ENCODE data around the gene ARX.

The ARX gene

DNA sequence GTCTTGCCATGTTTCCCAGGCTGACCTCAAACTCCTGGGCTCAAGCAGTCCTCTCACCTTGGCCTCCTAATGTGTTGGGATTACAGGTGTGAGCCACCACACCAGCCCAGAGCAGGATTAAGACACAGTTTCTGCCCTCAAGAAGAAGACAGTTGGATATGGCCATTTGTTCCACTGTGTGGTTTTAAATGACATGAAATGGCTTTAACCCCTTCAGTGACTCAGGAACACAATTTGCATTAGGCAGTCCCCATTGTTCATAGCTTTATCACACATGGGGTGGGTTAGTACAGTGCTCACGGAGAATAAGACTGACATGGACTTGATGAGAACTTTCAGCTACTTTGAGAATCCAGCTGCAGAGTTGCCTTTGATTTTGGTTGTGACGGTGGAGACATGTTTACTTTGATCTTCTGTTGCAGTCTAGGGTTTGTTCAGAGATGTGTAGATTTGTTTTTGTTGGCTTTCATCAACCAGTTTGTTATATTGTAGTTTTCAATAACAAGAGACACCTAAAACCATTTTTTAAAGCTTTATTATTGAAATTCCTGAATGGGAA is 60.3 kb downstream of the ARX start:
- TF ChIP-seq, protein P1, sequence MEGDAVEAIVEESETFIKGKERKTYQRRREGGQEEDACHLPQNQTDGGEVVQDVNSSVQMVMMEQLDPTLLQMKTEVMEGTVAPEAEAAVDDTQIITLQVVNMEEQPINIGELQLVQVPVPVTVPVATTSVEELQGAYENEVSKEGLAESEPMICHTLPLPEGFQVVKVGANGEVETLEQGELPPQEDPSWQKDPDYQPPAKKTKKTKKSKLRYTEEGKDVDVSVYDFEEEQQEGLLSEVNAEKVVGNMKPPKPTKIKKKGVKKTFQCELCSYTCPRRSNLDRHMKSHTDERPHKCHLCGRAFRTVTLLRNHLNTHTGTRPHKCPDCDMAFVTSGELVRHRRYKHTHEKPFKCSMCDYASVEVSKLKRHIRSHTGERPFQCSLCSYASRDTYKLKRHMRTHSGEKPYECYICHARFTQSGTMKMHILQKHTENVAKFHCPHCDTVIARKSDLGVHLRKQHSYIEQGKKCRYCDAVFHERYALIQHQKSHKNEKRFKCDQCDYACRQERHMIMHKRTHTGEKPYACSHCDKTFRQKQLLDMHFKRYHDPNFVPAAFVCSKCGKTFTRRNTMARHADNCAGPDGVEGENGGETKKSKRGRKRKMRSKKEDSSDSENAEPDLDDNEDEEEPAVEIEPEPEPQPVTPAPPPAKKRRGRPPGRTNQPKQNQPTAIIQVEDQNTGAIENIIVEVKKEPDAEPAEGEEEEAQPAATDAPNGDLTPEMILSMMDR (IDR thresholded peaks at IDR 0.05; ENCODE audit: low read length), result no peak
- no peak for TF ChIP-seq EZH2 (IDR thresholded peaks at IDR 0.05; ENCODE audit: borderline replicate concordance, low read length)
- no peaks in the 10 kb centered on the region for H3K27me3 ChIP-seq (ENCODE audit: insufficient read depth, low read length)
- no peak overlapping the region for H3K4me2 ChIP-seq (ENCODE audit: low read length)
- no peak overlapping the region for H2AFZ ChIP-seq (ENCODE audit: low read length)
- H3K27ac ChIP-seq (ENCODE audit: low read depth, low read length, poor library complexity, severe bottlenecking), result no peak overlapping the region
- H3K36me3 ChIP-seq (ENCODE audit: insufficient read depth, low read length), result no peaks in the 10 kb centered on the region
- no peaks in the 10 kb centered on the region for H3F3A ChIP-seq (ENCODE audit: insufficient read depth, low read length)
- H3K9me2 ChIP-seq (ENCODE audit: low read depth, low read length), result no peaks in the 10 kb centered on the region
- no peaks in the 10 kb centered on the region for H3K4me1 ChIP-seq (ENCODE audit: insufficient read depth, low read length, severe bottlenecking)
- no peaks in the 10 kb centered on the region for H4K20me1 ChIP-seq (ENCODE audit: insufficient read depth, low read length)
- H3K9me3 ChIP-seq (ENCODE audit: low read length), result no peaks in the 10 kb centered on the region
- no peak overlapping the region for H3K4me3 ChIP-seq (ENCODE audit: low read depth, low read length, poor library complexity, severe bottlenecking)
- H3K79me2 ChIP-seq (ENCODE audit: insufficient read depth, low read length), result no peaks in the 10 kb centered on the region
- H3K9ac ChIP-seq (ENCODE audit: low read length), result no peak overlapping the region

DNA sequence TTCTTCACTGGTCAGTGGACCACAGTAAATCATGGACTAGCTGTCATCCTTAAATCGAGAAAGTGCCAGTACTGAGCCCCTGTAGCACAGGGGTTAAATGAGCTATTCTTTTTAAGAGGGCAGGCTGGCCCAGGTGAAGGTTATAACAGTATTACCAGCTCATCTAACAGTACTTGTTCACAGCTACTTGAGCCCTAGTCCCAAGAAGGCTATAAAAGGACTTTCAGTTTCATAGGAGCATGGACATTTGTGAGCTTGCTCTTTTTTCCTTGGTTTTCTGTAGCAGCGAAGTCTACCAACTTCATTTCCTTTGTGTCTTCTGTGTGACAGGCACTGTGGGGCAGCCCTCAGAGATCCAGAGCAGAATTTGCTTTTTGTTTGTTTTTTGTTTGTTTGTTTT is 61.0 kb downstream of the ARX start:
- no peaks in the 10 kb centered on the region for H3F3A ChIP-seq (ENCODE audit: insufficient read depth, low read length)
- H4K20me1 ChIP-seq (ENCODE audit: insufficient read depth, low read length), result no peaks in the 10 kb centered on the region
- no peaks in the 10 kb centered on the region for H3K9me2 ChIP-seq (ENCODE audit: low read depth, low read length)
- H3K79me2 ChIP-seq (ENCODE audit: insufficient read depth, low read length), result no peaks in the 10 kb centered on the region
- no peaks in the 10 kb centered on the region for H3K9me3 ChIP-seq (ENCODE audit: low read length)
- H2AFZ ChIP-seq (ENCODE audit: low read length), result no peak overlapping the region
- H3K9ac ChIP-seq (ENCODE audit: low read length), result no peak overlapping the region
- no peaks in the 10 kb centered on the region for H3K4me1 ChIP-seq (ENCODE audit: insufficient read depth, low read length, severe bottlenecking)
- H3K36me3 ChIP-seq (ENCODE audit: insufficient read depth, low read length), result no peaks in the 10 kb centered on the region; the same call in 1 of the 2 replicates
- no peaks in the 10 kb centered on the region for H3K27me3 ChIP-seq (ENCODE audit: insufficient read depth, low read length)
- no peak overlapping the region for H3K4me3 ChIP-seq (ENCODE audit: low read depth, low read length, poor library complexity, severe bottlenecking)
- H3K4me2 ChIP-seq (ENCODE audit: low read length), result no peak overlapping the region
- TF ChIP-seq, protein P1 (IDR thresholded peaks at IDR 0.05; ENCODE audit: low read length), result no peak
- TF ChIP-seq EZH2 (IDR thresholded peaks at IDR 0.05; ENCODE audit: borderline replicate concordance, low read length), result no peak
- no peak overlapping the region for H3K27ac ChIP-seq (ENCODE audit: low read depth, low read length, poor library complexity, severe bottlenecking)

Data from OCI-LY1 (cell line).